PC-3 (cell line): ENCODE data around the gene SH3D21. TPM values are rescaled to one million over a fixed set of nuclear protein-coding genes. Genes with fewer than 3 reads are reported as not detected.

ENCODE experiments used
- ATAC-seq: fragments of 200-7000 bp; cut with Tn5 transposase; 2 replicates; pipeline ENCODE4 v1.9.1; 2020; ENCODE audit warnings: mild to moderate bottlenecking, moderate library complexity
- BruUV-seq: library from RNA; stranded (reverse); fragments of 400-500 nt; replicated peaks from 2 replicates; lab custom pipeline; 2021; lab: Mats Ljungman, UMichigan
- CTCF ChIA-PET: fragments of 300-600 bp; sonication (Branson Sonifier 250); formaldehyde crosslinking; loops from one replicate; lab custom pipeline; 2022; ENCODE audit warnings: antibody characterized with exemption; lab: Charles Lee
- POLR2A ChIA-PET: fragments of 300-600 bp; sonication (Branson Sonifier 250); formaldehyde crosslinking; loops from one replicate; lab custom pipeline; 2022; ENCODE audit warnings: antibody characterized with exemption; ENCODE audit not compliant: unreplicated experiment; lab: Charles Lee
- DNase-seq: peaks from one replicate; pipeline ENCODE4 v3.0.0-alpha.2; 2015
- H2AFZ ChIP-seq: fragments of 300-600 bp; sonication (generic); 2 replicates; pipeline ENCODE4 v1.6.0; 2016; ENCODE audit warnings: antibody characterized with exemption, low read length
- H3F3A ChIP-seq: fragments of 300-600 bp; sonication (generic); one replicate; pipeline ENCODE4 v1.6.0; 2017; ENCODE audit warnings: antibody characterized with exemption, low read length, control low read depth, mild to moderate bottlenecking; ENCODE audit not compliant: unreplicated experiment
- H3K27ac ChIP-seq: fragments of 300-600 bp; sonication (generic); 2 replicates; pipeline ENCODE4 v1.5.1; 2016; ENCODE audit warnings: mild to moderate bottlenecking, low read length
- H3K27me3 ChIP-seq: fragments of 300-600 bp; sonication (generic); 2 replicates; pipeline ENCODE4 v1.6.1; 2016; ENCODE audit warnings: low read length, mixed read lengths
- H3K36me3 ChIP-seq: fragments of 300-600 bp; sonication (generic); 2 replicates; pipeline ENCODE4 v1.6.1; 2016; ENCODE audit warnings: low read depth, mixed run types, low read length, mixed read lengths
- H3K4me1 ChIP-seq: fragments of 300-600 bp; sonication (generic); 2 replicates; pipeline ENCODE4 v1.5.1; 2016; ENCODE audit warnings: low read length; ENCODE audit not compliant: insufficient read depth
- H3K4me2 ChIP-seq: fragments of 300-600 bp; sonication (generic); 2 replicates; pipeline ENCODE4 v1.6.0; 2016; ENCODE audit warnings: low read length
- H3K4me3 ChIP-seq: fragments of 300-600 bp; sonication (generic); 2 replicates; pipeline ENCODE4 v1.5.1; 2016; ENCODE audit warnings: mild to moderate bottlenecking, low read length, mixed read lengths
- H3K79me2 ChIP-seq: fragments of 300-600 bp; sonication (generic); 2 replicates; pipeline ENCODE4 v1.6.1; 2017; ENCODE audit warnings: low read length, mixed read lengths
- H3K9ac ChIP-seq: fragments of 300-600 bp; sonication (generic); 2 replicates; pipeline ENCODE4 v1.6.0; 2016; ENCODE audit warnings: mild to moderate bottlenecking, low read length
- H3K9me2 ChIP-seq: fragments of 300-600 bp; sonication (generic); replicated peaks from 2 replicates; pipeline ENCODE4 v1.6.1; 2016; ENCODE audit warnings: mixed run types, low read length, mixed read lengths
- H3K9me3 ChIP-seq: fragments of 300-600 bp; sonication (generic); 2 replicates; pipeline ENCODE4 v1.6.1; 2016; ENCODE audit warnings: low read length, mixed read lengths
- H4K20me1 ChIP-seq: fragments of 300-600 bp; sonication (generic); 2 replicates; pipeline ENCODE4 v1.6.1; 2016; ENCODE audit warnings: low read length, mixed read lengths
- EZH2phosphoT487 ChIP-seq: fragments of 300-600 bp; sonication (generic); IDR thresholded peaks from 2 replicates; pipeline ENCODE4 v1.6.1; 2018; ENCODE audit warnings: mild to moderate bottlenecking, antibody characterized with exemption, low read length, borderline replicate concordance
- intact Hi-C: fragments of 100-400 bp; cut with micrococcal nuclease; formaldehyde crosslinking; loops from 2 replicates; pipeline ENCODE4 v1.9.0; 2023
- total RNA-seq: library from RNA; depleted of rRNA; stranded (reverse); fragments of >200 nt; gene quantifications from 2 replicates; pipeline ENCODE4 v1.2.3, GENCODE V29; 2014; rRNA removed
- TF ChIP-seq, protein P1 (sequence below): fragments of 300-600 bp; sonication (generic); conservative IDR thresholded peaks from 2 replicates; pipeline ENCODE4 v1.5.1; 2017; ENCODE audit warnings: antibody characterized with exemption, low read depth, mild to moderate bottlenecking, low read length

SH3D21 gene
- total RNA-seq, 1 experiment from 2014 or later = 11.3 TPM

- no peaks in the 10 kb centered on the region for H3K9me2 ChIP-seq
- CTCF ChIA-PET = interaction anchor here (0.5 to 1.4 kb wide), 3 partner anchors 13 to 65 kb away, joined by 3 to 17 read pairs (median 6); no protein-coding TSS in a partner anchor
- peaks cover 71% of the 10 kb centered on the region for H3K79me2 ChIP-seq
- H4K20me1 ChIP-seq = no peaks in the 10 kb centered on the region
- intact Hi-C loops = loop anchor here (1.0 kb wide), 2 partner anchors 27 to 51 kb away; no protein-coding TSS in a partner anchor
- H3F3A ChIP-seq = peaks cover 14% of the 10 kb centered on the region
- POLR2A ChIA-PET = interaction anchor here (1.0 kb wide), 1 partner anchor 18 kb away, joined by 3 read pairs; no protein-coding TSS in a partner anchor
- no peaks in the 10 kb centered on the region for H3K27me3 ChIP-seq
- TF ChIP-seq, protein P1, sequence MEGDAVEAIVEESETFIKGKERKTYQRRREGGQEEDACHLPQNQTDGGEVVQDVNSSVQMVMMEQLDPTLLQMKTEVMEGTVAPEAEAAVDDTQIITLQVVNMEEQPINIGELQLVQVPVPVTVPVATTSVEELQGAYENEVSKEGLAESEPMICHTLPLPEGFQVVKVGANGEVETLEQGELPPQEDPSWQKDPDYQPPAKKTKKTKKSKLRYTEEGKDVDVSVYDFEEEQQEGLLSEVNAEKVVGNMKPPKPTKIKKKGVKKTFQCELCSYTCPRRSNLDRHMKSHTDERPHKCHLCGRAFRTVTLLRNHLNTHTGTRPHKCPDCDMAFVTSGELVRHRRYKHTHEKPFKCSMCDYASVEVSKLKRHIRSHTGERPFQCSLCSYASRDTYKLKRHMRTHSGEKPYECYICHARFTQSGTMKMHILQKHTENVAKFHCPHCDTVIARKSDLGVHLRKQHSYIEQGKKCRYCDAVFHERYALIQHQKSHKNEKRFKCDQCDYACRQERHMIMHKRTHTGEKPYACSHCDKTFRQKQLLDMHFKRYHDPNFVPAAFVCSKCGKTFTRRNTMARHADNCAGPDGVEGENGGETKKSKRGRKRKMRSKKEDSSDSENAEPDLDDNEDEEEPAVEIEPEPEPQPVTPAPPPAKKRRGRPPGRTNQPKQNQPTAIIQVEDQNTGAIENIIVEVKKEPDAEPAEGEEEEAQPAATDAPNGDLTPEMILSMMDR = peak; percentile 84
- no peak for TF ChIP-seq EZH2phosphoT487
- no peak overlapping the region for H3K27ac ChIP-seq
- peaks cover 37% of the 10 kb centered on the region for H3K4me1 ChIP-seq
- no peak overlapping the region for H3K4me3 ChIP-seq
- ATAC-seq (peak; percentile 29), DNase-seq (peak; percentile 87)
- no peak overlapping the region for H3K4me2 ChIP-seq
- no peaks in the 10 kb centered on the region for H3K9me3 ChIP-seq
- no TSS peak for BruUV-seq
- no peak overlapping the region for H3K9ac ChIP-seq
- peaks cover 21% of the 10 kb centered on the region; the same call in 1 of the 2 replicates for H3K36me3 ChIP-seq
- no peak overlapping the region for H2AFZ ChIP-seq
Observed at GRCh38 chr1:36369061-36369861, 63.1 kb downstream of the SH3D21 start.

Other genes with a start within 250 kb of the SH3D21 start
- gene TEKT2, start 222.3 kb upstream of the SH3D21 start, total RNA-seq = not detected in 2 replicates
- 75.9 and 83.0 TPM in 2 replicates for gene ADPRS, start 217.5 kb upstream of the SH3D21 start, total RNA-seq
- gene COL8A2, start 181.1 kb upstream of the SH3D21 start, total RNA-seq = 0.26 and 0.58 TPM in 2 replicates
- 119 and 236 TPM in 2 replicates for gene TRAPPC3, start 156.9 kb upstream of the SH3D21 start, total RNA-seq
- 113 and 160 TPM in 2 replicates for gene MAP7D1, start 150.2 kb upstream of the SH3D21 start, total RNA-seq
- gene THRAP3, start 81.9 kb upstream of the SH3D21 start, total RNA-seq = 55.7 and 67.0 TPM in 2 replicates
- gene EVA1B, start 17.3 kb downstream of the SH3D21 start, total RNA-seq = 89.1 and 104 TPM in 2 replicates
- 14.4 and 15.9 TPM in 2 replicates for gene STK40, start 79.6 kb downstream of the SH3D21 start, total RNA-seq
- gene LSM10, start 91.5 kb downstream of the SH3D21 start, total RNA-seq = 19.2 and 35.2 TPM in 2 replicates
- gene OSCP1, start 144.1 kb downstream of the SH3D21 start, total RNA-seq = 3.8 and 7.3 TPM in 2 replicates
- 164 and 213 TPM in 2 replicates for gene MRPS15, start 158.0 kb downstream of the SH3D21 start, total RNA-seq
- gene CSF3R, start 176.5 kb downstream of the SH3D21 start, total RNA-seq = not detected in 2 replicates